HCT116 (cell line): ENCODE data around the gene PURB. TPM values are rescaled to one million over a fixed set of nuclear protein-coding genes. Genes with fewer than 3 reads are reported as not detected.

ENCODE experiments used
- ATAC-seq: fragments of 200-7000 bp; cut with Tn5 transposase; 2 replicates; pipeline ENCODE4 v1.9.1; 2020; ENCODE audit warnings: mild to moderate bottlenecking, moderate library complexity
- BruUV-seq: library from RNA; stranded (reverse); fragments of 400-500 nt; replicated peaks from 2 replicates; lab custom pipeline; 2021; lab: Mats Ljungman, UMichigan
- CTCF ChIA-PET: fragments of 300-600 bp; sonication (Branson Sonifier 250); formaldehyde crosslinking; loops from one replicate; lab custom pipeline; 2021; ENCODE audit warnings: antibody characterized with exemption; lab: Charles Lee
- POLR2A ChIA-PET: fragments of 300-600, 350-600 bp; sonication (Branson Sonifier 250); formaldehyde crosslinking; loops from one replicate; lab custom pipeline; 2021; ENCODE audit warnings: antibody characterized with exemption; lab: Charles Lee
- RAD21 ChIA-PET, 2 experiments: fragments of 300-600 bp; sonication (Branson Sonifier 250); formaldehyde crosslinking; loops; one replicate each; lab custom pipeline; 2023; ENCODE audit warnings: low total read pairs in 2 of 2; ENCODE audit not compliant: uncharacterized antibody in 2 of 2, unreplicated experiment in 2 of 2, low non-redundant PET in 1 of 2; lab: Charles Lee
- DNase-seq: peaks from one replicate; pipeline ENCODE4 v3.0.0-alpha.2; 2010; ENCODE audit warnings: low read depth, low spot score
- H2AFZ ChIP-seq: fragments of 200-600 bp; shearing (Covaris generic), sonication (generic); 2 replicates; pipeline ENCODE4 v1.6.1; 2017; ENCODE audit warnings: low read depth, mixed run types, mixed read lengths, antibody characterized with exemption, low read length; ENCODE audit not compliant: poor library complexity, severe bottlenecking
- H3K27ac ChIP-seq: 2 replicates; pipeline ENCODE4 v1.5.1; 2012; ENCODE audit warnings: low read depth, low read length
- H3K27me3 ChIP-seq: fragments of 200-600 bp; sonication (generic); 2 replicates; pipeline ENCODE4 v1.6.1; 2016; ENCODE audit warnings: mixed run types, low read length, mixed read lengths; ENCODE audit not compliant: insufficient read depth
- H3K36me3 ChIP-seq, 2 experiments: fragments of 200-500 bp in 1 of 2; fragments of 200-600 bp in 1 of 2; sonication (Bioruptor generic) in 1 of 2; sonication (generic) in 1 of 2; 2 replicates each; pipeline versions ENCODE4 v1.5.1 to v1.6.1; 2014 to 2016; ENCODE audit warnings: low read length in 2 of 2, inconsistent platforms in 1 of 2, mixed read lengths in 1 of 2, mixed run types in 1 of 2; ENCODE audit not compliant: insufficient read depth in 2 of 2, control insufficient read depth in 1 of 2
- H3K4me1 ChIP-seq, 2 experiments: fragments of 200-600 bp in 1 of 2; sonication (generic) in 1 of 2; 2 replicates each; pipeline versions ENCODE4 v1.5.1 to v1.6.1; 2012 to 2017; ENCODE audit warnings: low read length in 2 of 2, inconsistent platforms in 1 of 2, mild to moderate bottlenecking in 1 of 2, mixed read lengths in 1 of 2, mixed run types in 1 of 2, moderate library complexity in 1 of 2; ENCODE audit not compliant: insufficient read depth in 2 of 2, control insufficient read depth in 1 of 2
- H3K4me2 ChIP-seq: fragments of 200-600 bp; sonication (generic); 2 replicates; pipeline ENCODE4 v1.6.1; 2017; ENCODE audit warnings: mixed run types, low read length, mixed read lengths
- H3K4me3 ChIP-seq, 2 experiments: fragments of 200-600 bp in 1 of 2; sonication (generic) in 1 of 2; replicated peaks in 1 of 2; 2 replicates each; pipeline ENCODE4 v1.5.1; 2011 to 2016; ENCODE audit warnings: low read length in 2 of 2, control low read depth in 1 of 2, low read depth in 1 of 2, mild to moderate bottlenecking in 1 of 2, mixed read lengths in 1 of 2, mixed run types in 1 of 2
- H3K79me2 ChIP-seq: fragments of 200-600 bp; sonication (generic); 2 replicates; pipeline ENCODE4 v1.6.1; 2017; ENCODE audit warnings: mild to moderate bottlenecking, mixed run types, low read length, moderate library complexity, mixed read lengths; ENCODE audit not compliant: insufficient read depth
- H3K9ac ChIP-seq: fragments of 200-600 bp; sonication (generic); 2 replicates; pipeline ENCODE4 v1.6.1; 2016; ENCODE audit warnings: low read length, mixed read lengths
- H3K9me2 ChIP-seq: fragments of 200-600 bp; sonication (generic), shearing (Covaris generic); 2 replicates; pipeline ENCODE4 v1.6.1; 2017; ENCODE audit warnings: mixed run types, mild to moderate bottlenecking, moderate library complexity; ENCODE audit not compliant: insufficient read depth
- H3K9me3 ChIP-seq, 2 experiments: fragments of 200-500 bp in 1 of 2; fragments of 200-600 bp in 1 of 2; sonication (Bioruptor generic) in 1 of 2; sonication (generic) in 1 of 2; 2 replicates each; pipeline ENCODE4 v1.6.1; 2014 to 2017; ENCODE audit warnings: low read length in 2 of 2, mixed read lengths in 2 of 2, inconsistent platforms in 1 of 2, low read depth in 1 of 2, mild to moderate bottlenecking in 1 of 2, mixed run types in 1 of 2, moderate library complexity in 1 of 2; ENCODE audit not compliant: control insufficient read depth in 1 of 2, insufficient read depth in 1 of 2
- H4K20me1 ChIP-seq: fragments of 200-600 bp; sonication (generic), shearing (Covaris generic); 2 replicates; pipeline ENCODE4 v1.6.1; 2017; ENCODE audit warnings: mixed run types, mild to moderate bottlenecking, moderate library complexity; ENCODE audit not compliant: insufficient read depth
- SRF ChIP-seq: IDR thresholded peaks from 2 replicates; pipeline ENCODE4 v1.6.1; 2012; ENCODE audit warnings: low read depth
- intact Hi-C: fragments of 100-400 bp; cut with micrococcal nuclease; formaldehyde crosslinking; loops from 2 replicates; pipeline ENCODE4 v1.10.0; 2022
- total RNA-seq: library from RNA; stranded (reverse); gene quantifications from one replicate; pipeline ENCODE4 v1.2.1, GENCODE V29; 2021; ENCODE audit not compliant: unreplicated experiment
- TF ChIP-seq, protein P1 (sequence below): IDR thresholded peaks from 2 replicates; pipeline ENCODE4 v1.6.1; 2012

PURB gene
- total RNA-seq, 1 experiment from 2014 or later = 13.2 TPM

DNA sequence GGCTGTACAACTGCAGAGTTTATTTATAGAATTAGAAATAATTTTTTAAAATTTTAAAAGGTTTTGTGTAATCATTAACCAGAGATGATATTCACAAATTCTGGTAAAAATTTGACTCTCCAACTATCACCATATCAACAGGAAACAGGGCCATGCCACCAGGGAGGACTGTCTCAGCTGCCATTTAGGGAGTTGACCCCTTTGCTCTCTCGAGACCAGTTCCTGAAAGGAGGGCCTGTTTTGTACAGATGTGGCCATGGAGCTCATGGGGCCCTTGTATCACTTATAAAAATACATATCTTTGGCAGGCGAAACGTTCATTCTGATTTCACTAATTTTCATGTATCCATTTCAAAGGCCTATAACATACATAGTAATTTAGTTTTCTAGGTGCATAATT, 57.8 kb downstream of the PURB start:
- no peaks in the 10 kb centered on the region for H4K20me1 ChIP-seq
- peaks cover 21% of the 10 kb centered on the region; the same call in 1 of the 2 replicates for H3K79me2 ChIP-seq
- no peak for DNase-seq
- H3K9ac ChIP-seq = no peak overlapping the region
- ChIA-PET POLR2A (interaction anchor here (0.8 kb wide), 1 partner anchor 22 kb away, joined by 3 read pairs; no protein-coding TSS in a partner anchor), CTCF (no interaction called here), RAD21 (no interaction called here)
- H3K4me3 ChIP-seq = no peak overlapping the region
- H3K4me2 ChIP-seq = no peak overlapping the region
- no peak overlapping the region for H3K27ac ChIP-seq
- no peaks in the 10 kb centered on the region for H3K9me3 ChIP-seq
- no peaks in the 10 kb centered on the region for H3K9me2 ChIP-seq
- H3K36me3 ChIP-seq = peaks cover 38 to 42% of the 10 kb centered on the region in 2 experiments
- no peak for TF ChIP-seq SRF
- TF ChIP-seq, protein P1, sequence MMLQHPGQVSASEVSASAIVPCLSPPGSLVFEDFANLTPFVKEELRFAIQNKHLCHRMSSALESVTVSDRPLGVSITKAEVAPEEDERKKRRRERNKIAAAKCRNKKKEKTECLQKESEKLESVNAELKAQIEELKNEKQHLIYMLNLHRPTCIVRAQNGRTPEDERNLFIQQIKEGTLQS = no peak
- no peaks in the 10 kb centered on the region for H3K4me1 ChIP-seq
- BruUV-seq = no TSS peak
- intact Hi-C loops = no loop called here
- no peak overlapping the region for H2AFZ ChIP-seq
- no peaks in the 10 kb centered on the region for H3K27me3 ChIP-seq
- ATAC-seq = no peak

Other genes with a start within 250 kb of the PURB start
- 91.3 TPM for gene ZMIZ2, start 136.7 kb downstream of the PURB start, total RNA-seq
- gene PPIA, start 88.8 kb downstream of the PURB start, total RNA-seq = 2,836 TPM
- gene H2AZ2, start 37.4 kb downstream of the PURB start, total RNA-seq = 226 TPM
- 0.74 TPM for gene MYO1G, start 93.5 kb upstream of the PURB start, total RNA-seq
- gene CCM2, start 114.7 kb upstream of the PURB start, total RNA-seq = 34.4 TPM
- 0.05 TPM for gene NACAD, start 203.4 kb upstream of the PURB start, total RNA-seq
- gene TBRG4, start 226.2 kb upstream of the PURB start, total RNA-seq = 136 TPM